ENCODE data around the gene PSMB5. TPM values are rescaled to one million over a fixed set of nuclear protein-coding genes. Genes with fewer than 3 reads are reported as not detected.

The PSMB5 gene
- total and polyA plus RNA-seq, 9 of the 15 experiments (the other 6 are each of a cell fraction or from before 2014, with no cell fraction given) = 198 to 1,870 (median 269) TPM

- ATAC-seq = no peak
- H3K4me2 ChIP-seq (ENCODE audit: insufficient read depth, low read length) = no peak overlapping the region
- FAIRE-seq = no peak
- H3K4me1 ChIP-seq (replicated peaks in 1 of 2; ENCODE audit: control insufficient read depth in 2 of 2, insufficient read depth in 2 of 2, low read length in 2 of 2) = peaks cover 11 to 42% of the 10 kb centered on the region in 2 experiments
- no peaks in the 10 kb centered on the region for H3K9me3 ChIP-seq (replicated peaks; ENCODE audit: control insufficient read depth, insufficient read depth, low read depth, low read length)
- TF ChIP-seq C11orf30 (IDR thresholded peaks at IDR 0.05; ENCODE audit: low read depth) = peak; percentile 56; the same call in 1 of the 2 replicates
- TF ChIP-seq MEIS2 (IDR thresholded peaks at IDR 0.05; ENCODE audit: partially characterized antibody) = no peak
- peak; percentile 62 for TF ChIP-seq POLR2AphosphoS5 (IDR thresholded peaks at IDR 0.05; ENCODE audit: control insufficient read depth, insufficient read depth, low read depth, low read length)
- no peak for TF ChIP-seq SMAD4 (CRISPR knock-in tag; conservative IDR thresholded peaks at IDR 0.05)
- no peak for TF ChIP-seq CBX3 (IDR thresholded peaks at IDR 0.05; ENCODE audit: borderline replicate concordance in 1 of 2, low read length in 2 of 2)
- peak in 1 of 2 experiments; percentile 87; a peak in 2 of 4 replicates for TF ChIP-seq MLLT1 (IDR thresholded peaks at IDR 0.05)
- 0 out of 2 replicates have a peak, but pooled peaks have one; percentile 19 for TF ChIP-seq RBFOX2 (IDR thresholded peaks at IDR 0.05; ENCODE audit: low read depth, low read length)
- TF ChIP-seq SUPT5H (IDR thresholded peaks at IDR 0.05) = 0 out of 2 replicates have a peak, but pooled peaks have one; percentile 34
- no peak for TF ChIP-seq LEF1 (IDR thresholded peaks at IDR 0.05)
- BruUV-seq (replicated peaks) = TSS peak; percentile 96
- H3K27ac ChIP-seq (ENCODE audit: extremely low read depth, low read depth, low read length) = no peak overlapping the region
- intact Hi-C loops (cut with micrococcal nuclease) (loop anchor here (1.0 kb wide), 3 partner anchors 73 to 130 kb away; partner anchors contain the start of gene PRMT5), in situ Hi-C loops (cut with MboI) (no loop called here)
- peaks cover 49% of the 10 kb centered on the region for H3K36me3 ChIP-seq (ENCODE audit: control insufficient read depth, insufficient read depth, low read length)
- CTCF ChIA-PET (ENCODE audit: low intra/inter-chr PET ratio) = interaction anchor here (0.5 to 9.2 kb wide), 7 partner anchors 10 to 513 kb away, joined by 3 to 141 read pairs (median 6); no protein-coding TSS in a partner anchor
- POLR2A ChIA-PET = interaction anchor here (0.8 to 2.9 kb wide), 19 partner anchors 10 to 178 kb away, joined by 3 to 23 read pairs (median 4); partner anchors contain the start of genes ACIN1, AJUBA, C14orf119 and PRMT5
- 91% methylated on average over 22 of the region's 32 CpGs for WGBS (ENCODE audit: insufficient coverage, low coverage, missing lambda C conversion rate)
- no peaks in the 10 kb centered on the region; the same call in 2 of the 3 replicates for H3K79me2 ChIP-seq (ENCODE audit: control insufficient read depth, insufficient read depth, low read length)
- H3K4me3 ChIP-seq = no peak overlapping the region
- H4K20me1 ChIP-seq (replicated peaks; ENCODE audit: control insufficient read depth, insufficient read depth, low read length) = 0 out of 2 replicates have a peak, but pooled peaks cover 2% of the 10 kb centered on the region
- no peak overlapping the region for H2AFZ ChIP-seq (ENCODE audit: low read depth, low read length)
- H3K27me3 ChIP-seq (ENCODE audit: control insufficient read depth in 2 of 2, insufficient read depth in 2 of 2, low read length in 2 of 2) = no peaks in the 10 kb centered on the region
- no peak for DNase-seq (ENCODE audit: extremely low read depth in 1 of 4, low spot score in 3 of 4)
- H3K9ac ChIP-seq (ENCODE audit: insufficient read depth in 1 of 2, low read depth in 2 of 2, low read length in 2 of 2) = no peak overlapping the region
- no peaks in the 10 kb centered on the region for H3K9me1 ChIP-seq (ENCODE audit: control insufficient read depth, insufficient read depth, low read length)
Observed at GRCh38 chr14:23058654-23059504, 24.2 kb upstream of the PSMB5 start.
